Muscle of leg (tissue), 11 donors: ENCODE data around the gene FAM13A. TPM values are rescaled to one million over a fixed set of nuclear protein-coding genes. Genes with fewer than 3 reads are reported as not detected.
A peak's percentile ranks its signal among the peaks of the same experiment; 100 is the strongest.

Source experiments
- DNase-seq: peaks from one replicate; pipeline ENCODE4 v3.0.0; 2013
- H3K27ac ChIP-seq: one replicate; pipeline ENCODE4 v1.5.1; 2013; ENCODE audit warnings: mild to moderate bottlenecking, low read length, control low read depth
- H3K27me3 ChIP-seq: one replicate; pipeline ENCODE4 v1.6.1; 2013; ENCODE audit warnings: low read length; ENCODE audit not compliant: control insufficient read depth, insufficient read depth
- H3K36me3 ChIP-seq: one replicate; pipeline ENCODE4 v1.6.1; 2013; ENCODE audit warnings: low read length; ENCODE audit not compliant: control insufficient read depth, insufficient read depth
- H3K4me1 ChIP-seq: one replicate; pipeline ENCODE4 v1.6.1; 2013; ENCODE audit warnings: low read length; ENCODE audit not compliant: control insufficient read depth, insufficient read depth
- H3K4me3 ChIP-seq: one replicate; pipeline ENCODE4 v1.5.1; 2013; ENCODE audit warnings: low read length, control low read depth
- H3K9me3 ChIP-seq: replicated peaks from 2 replicates; pipeline ENCODE4 v1.6.1; 2013; ENCODE audit warnings: low read depth, low read length; ENCODE audit not compliant: control insufficient read depth
- WGBS: methylation state at CpG from one replicate; pipeline ENCODE4 v1.1.5; 2013; ENCODE audit warnings: missing lambda C conversion rate; ENCODE audit not compliant: insufficient coverage; 5-methylcytosine and 5-hydroxymethylcytosine counted together
- polyA plus RNA-seq, 8 donors: library from polyadenylated mRNA; unstranded; fragments of 120-200 nt; gene quantifications; one replicate each; pipeline versions ENCODE4 v1.2.1 to v1.2.3, GENCODE V29; 2013; ENCODE audit warnings: inconsistent platforms in 1 of 8, low replicate concordance in 1 of 8; ENCODE audit not compliant: insufficient read length in 8 of 8, insufficient read depth in 1 of 8
- total RNA-seq: library from RNA; stranded (reverse); fragments of 120-200 nt; gene quantifications from one replicate; pipeline ENCODE4 v1.2.4, GENCODE V29; 2013

The FAM13A gene
- total and polyA plus RNA-seq, 9 donors = 23.8 to 40.2 (median 29.7) TPM

- no peak overlapping the region for H3K4me3 ChIP-seq
- peaks cover 61% of the 10 kb centered on the region for H3K36me3 ChIP-seq
- no peaks in the 10 kb centered on the region for H3K9me3 ChIP-seq
- H3K4me1 ChIP-seq = peaks cover 23% of the 10 kb centered on the region
- H3K27me3 ChIP-seq = no peaks in the 10 kb centered on the region
- no peak for DNase-seq
- H3K27ac ChIP-seq = no peak overlapping the region
- 86% methylated on average over 3 of the region's 4 CpGs for WGBS
Measured at GRCh38 chr4:88725143-88725542, 331.8 kb downstream of the FAM13A start.

DNA sequence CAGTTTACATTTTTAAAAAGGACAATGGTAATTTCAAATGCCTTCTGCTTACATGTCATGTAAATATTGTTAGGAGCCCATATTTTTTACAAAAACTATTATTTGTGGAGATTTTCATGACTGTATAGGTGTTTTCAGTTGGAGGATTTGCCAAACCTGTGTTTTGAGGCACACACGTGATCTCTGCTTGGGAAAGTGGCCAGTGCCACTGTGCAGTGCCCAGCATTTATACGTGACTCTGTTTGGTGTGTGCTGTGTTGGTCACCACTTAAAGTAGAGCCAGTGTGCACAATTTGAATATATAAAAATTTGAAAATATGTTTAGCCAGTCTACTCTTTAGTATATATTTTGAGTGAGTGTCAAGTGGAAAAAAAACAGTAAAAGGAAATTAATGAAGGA is 332.6 kb downstream of the FAM13A start:
- Histone ChIP-seq H3K36me3 (peaks cover 61% of the 10 kb centered on the region), H3K9me3 (no peaks in the 10 kb centered on the region), H3K4me3 (no peak overlapping the region), H3K4me1 (peaks cover 23% of the 10 kb centered on the region), H3K27me3 (no peaks in the 10 kb centered on the region), H3K27ac (no peak overlapping the region)
- no CpG with 5 or more reads among the region's 2 CpGs for WGBS
- no peak for DNase-seq

GRCh38 chr4:88722828-88723227 is 334.2 kb downstream of the FAM13A start:
- Histone ChIP-seq H3K27ac (no peak overlapping the region), H3K36me3 (peaks cover 60% of the 10 kb centered on the region), H3K9me3 (peaks cover 10% of the 10 kb centered on the region), H3K4me1 (peaks cover 13% of the 10 kb centered on the region), H3K27me3 (no peaks in the 10 kb centered on the region), H3K4me3 (no peak overlapping the region)
- 60% methylated on average over 1 of the region's 2 CpGs for WGBS
- no peak for DNase-seq

- Histone ChIP-seq H3K4me3 (no peak overlapping the region), H3K9me3 (peaks cover 13% of the 10 kb centered on the region), H3K36me3 (peaks cover 55% of the 10 kb centered on the region), H3K27ac (no peak overlapping the region), H3K4me1 (peaks cover 8% of the 10 kb centered on the region), H3K27me3 (no peaks in the 10 kb centered on the region)
- WGBS = 81% methylated on average over 3 of the region's 10 CpGs
- DNase-seq = no peak
Measured at GRCh38 chr4:88722276-88722780, 334.7 kb downstream of the FAM13A start.

- H3K27ac ChIP-seq = no peak overlapping the region
- peaks cover 7% of the 10 kb centered on the region for H3K4me1 ChIP-seq
- H3K9me3 ChIP-seq = peaks cover 19% of the 10 kb centered on the region
- DNase-seq = no peak
- H3K36me3 ChIP-seq = peaks cover 46% of the 10 kb centered on the region
- H3K4me3 ChIP-seq = no peak overlapping the region
- WGBS = 93% methylated on average over 6 of the region's 10 CpGs
- no peaks in the 10 kb centered on the region for H3K27me3 ChIP-seq
Measured at GRCh38 chr4:88720451-88721428, 336.2 kb downstream of the FAM13A start.

GRCh38 chr4:88719381-88719780 is 337.6 kb downstream of the FAM13A start:
- WGBS = no CpG with 5 or more reads among the region's 1 CpG
- no peak overlapping the region for H3K27ac ChIP-seq
- peaks cover 19% of the 10 kb centered on the region for H3K9me3 ChIP-seq
- peaks cover 5% of the 10 kb centered on the region for H3K4me1 ChIP-seq
- H3K36me3 ChIP-seq = peaks cover 42% of the 10 kb centered on the region
- H3K27me3 ChIP-seq = no peaks in the 10 kb centered on the region
- no peak for DNase-seq
- H3K4me3 ChIP-seq = no peak overlapping the region

GRCh38 chr4:88718098-88718497 is 338.9 kb downstream of the FAM13A start:
- Histone ChIP-seq H3K36me3 (peaks cover 35% of the 10 kb centered on the region), H3K27ac (no peak overlapping the region), H3K9me3 (peaks cover 19% of the 10 kb centered on the region), H3K4me1 (peaks cover 4% of the 10 kb centered on the region), H3K27me3 (no peaks in the 10 kb centered on the region), H3K4me3 (no peak overlapping the region)
- no peak for DNase-seq
- WGBS = 96% methylated on average over 3 of the region's 5 CpGs

- WGBS = no CpG with 5 or more reads among the region's 1 CpG
- no peak for DNase-seq
- H3K27me3 ChIP-seq = no peaks in the 10 kb centered on the region
- no peaks in the 10 kb centered on the region for H3K4me1 ChIP-seq
- H3K9me3 ChIP-seq = peaks cover 16% of the 10 kb centered on the region
- H3K4me3 ChIP-seq = no peak overlapping the region
- H3K36me3 ChIP-seq = peaks cover 12% of the 10 kb centered on the region
- H3K27ac ChIP-seq = no peak overlapping the region
Measured at GRCh38 chr4:88713782-88714181, 343.2 kb downstream of the FAM13A start.

- no peaks in the 10 kb centered on the region for H3K27me3 ChIP-seq
- no CpG with 5 or more reads among the region's 1 CpG for WGBS
- H3K4me3 ChIP-seq = no peak overlapping the region
- no peak for DNase-seq
- H3K9me3 ChIP-seq = no peaks in the 10 kb centered on the region
- peaks cover 3% of the 10 kb centered on the region for H3K4me1 ChIP-seq
- peaks cover 11% of the 10 kb centered on the region for H3K36me3 ChIP-seq
- H3K27ac ChIP-seq = no peak overlapping the region
Measured at GRCh38 chr4:88709989-88710388, 347.0 kb downstream of the FAM13A start.

DNA sequence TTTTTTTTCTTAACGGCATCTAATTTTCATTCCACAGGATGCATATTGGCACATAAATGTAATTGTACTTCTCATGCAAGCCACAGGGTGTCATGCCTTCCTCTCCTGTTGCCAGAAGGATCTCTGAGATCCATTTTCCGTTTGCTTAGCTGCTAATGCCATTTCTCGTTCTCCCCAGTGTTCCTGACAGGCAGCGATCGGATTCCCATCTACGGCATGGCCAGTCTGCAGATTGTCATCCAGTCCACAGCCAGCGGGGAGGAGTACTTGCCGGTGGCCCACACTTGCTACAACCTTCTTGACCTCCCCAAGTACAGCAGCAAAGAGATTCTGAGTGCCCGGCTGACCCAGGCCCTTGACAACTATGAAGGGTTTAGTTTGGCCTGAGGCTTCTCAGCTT is 350.4 kb downstream of the FAM13A start:
- Histone ChIP-seq H3K4me3 (no peak overlapping the region), H3K36me3 (peaks cover 17% of the 10 kb centered on the region), H3K9me3 (no peaks in the 10 kb centered on the region), H3K4me1 (peaks cover 3% of the 10 kb centered on the region), H3K27ac (peak overlapping the region; percentile 69), H3K27me3 (no peaks in the 10 kb centered on the region)
- 20% methylated on average over 5 of the region's 9 CpGs for WGBS
- peak; percentile 88 for DNase-seq
